GM12872 (cell line): ENCODE measurements around the gene MED13L.

Experiments
- TF ChIP-seq, protein P1 (sequence below): IDR thresholded peaks from 3 replicates; pipeline ENCODE4 v1.5.1; 2011; ENCODE audit warnings: low read depth, mild to moderate bottlenecking, low read length, moderate library complexity; ENCODE audit not compliant: insufficient read depth

The MED13L gene

GRCh38 chr12:116046039-116046438, 231.5 kb downstream of the MED13L start:
- TF ChIP-seq, protein P1, sequence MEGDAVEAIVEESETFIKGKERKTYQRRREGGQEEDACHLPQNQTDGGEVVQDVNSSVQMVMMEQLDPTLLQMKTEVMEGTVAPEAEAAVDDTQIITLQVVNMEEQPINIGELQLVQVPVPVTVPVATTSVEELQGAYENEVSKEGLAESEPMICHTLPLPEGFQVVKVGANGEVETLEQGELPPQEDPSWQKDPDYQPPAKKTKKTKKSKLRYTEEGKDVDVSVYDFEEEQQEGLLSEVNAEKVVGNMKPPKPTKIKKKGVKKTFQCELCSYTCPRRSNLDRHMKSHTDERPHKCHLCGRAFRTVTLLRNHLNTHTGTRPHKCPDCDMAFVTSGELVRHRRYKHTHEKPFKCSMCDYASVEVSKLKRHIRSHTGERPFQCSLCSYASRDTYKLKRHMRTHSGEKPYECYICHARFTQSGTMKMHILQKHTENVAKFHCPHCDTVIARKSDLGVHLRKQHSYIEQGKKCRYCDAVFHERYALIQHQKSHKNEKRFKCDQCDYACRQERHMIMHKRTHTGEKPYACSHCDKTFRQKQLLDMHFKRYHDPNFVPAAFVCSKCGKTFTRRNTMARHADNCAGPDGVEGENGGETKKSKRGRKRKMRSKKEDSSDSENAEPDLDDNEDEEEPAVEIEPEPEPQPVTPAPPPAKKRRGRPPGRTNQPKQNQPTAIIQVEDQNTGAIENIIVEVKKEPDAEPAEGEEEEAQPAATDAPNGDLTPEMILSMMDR = no peak

- TF ChIP-seq, protein P1 = no peak
These were observed 232.3 kb downstream of the MED13L start for GRCh38 chr12:116045150-116045549.

DNA sequence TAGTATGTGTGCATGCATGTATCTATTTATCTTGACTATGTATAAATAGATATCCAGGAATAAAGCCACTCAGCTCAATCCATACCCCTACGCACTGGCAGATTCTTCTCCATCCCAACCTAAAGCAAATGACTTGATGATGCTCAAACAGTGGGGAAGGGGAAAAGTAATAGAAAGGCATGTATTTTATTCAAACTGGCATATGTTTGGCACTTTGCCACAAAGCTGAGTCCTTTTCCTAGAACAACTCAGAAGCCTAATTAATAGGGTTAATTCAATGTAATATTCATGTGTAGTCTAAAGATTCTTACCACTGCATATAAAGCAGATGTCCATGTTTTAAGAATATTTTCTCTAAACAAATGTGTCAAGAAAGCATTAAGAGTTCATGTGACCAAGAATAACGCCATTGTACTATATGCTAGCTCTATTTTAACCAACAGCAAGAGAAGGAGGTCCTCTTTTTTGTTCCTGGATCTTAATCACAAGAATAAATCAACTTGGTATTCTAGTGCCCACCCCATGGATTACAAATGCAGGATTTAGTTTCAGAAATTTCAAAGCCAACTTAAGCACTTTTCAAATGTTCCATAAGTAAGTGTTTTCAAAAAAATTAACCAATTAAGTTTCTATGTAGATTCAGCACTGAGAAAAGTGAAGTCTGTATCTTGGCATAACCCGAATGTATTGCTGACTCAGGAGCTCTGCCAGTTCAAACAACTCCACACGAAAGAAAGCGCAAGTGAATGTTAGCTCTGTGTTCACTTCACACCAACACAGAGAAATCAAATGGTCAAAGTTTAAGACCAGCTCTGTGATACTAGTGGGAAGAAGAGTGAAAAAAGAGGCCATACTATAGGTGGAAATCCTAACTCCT, 233.6 kb downstream of the MED13L start:
- TF ChIP-seq, protein P1 = no peak

- TF ChIP-seq, protein P1 = no peak
These were observed 237.1 kb downstream of the MED13L start for GRCh38 chr12:116040402-116040801.

- TF ChIP-seq, protein P1 = no peak
These were observed 238.4 kb downstream of the MED13L start for GRCh38 chr12:116039081-116039480.

GRCh38 chr12:116037941-116038837, 239.3 kb downstream of the MED13L start:
- TF ChIP-seq, protein P1 = no peak

GRCh38 chr12:116033765-116034164, 243.7 kb downstream of the MED13L start:
- TF ChIP-seq, protein P1 = no peak
